Jurkat, Clone E6-1 (cell line): Measurements from ENCODE around the gene ARCN1.
"Not testable (repeated sequence)": the region's sequence is repeated elsewhere in the genome, so short reads cannot be mapped to it uniquely, and the experiment has no call there.

Experiments
- DNase-seq: peaks from one replicate; pipeline ENCODE4 v3.0.0-alpha.2; 2011; ENCODE audit warnings: low read depth, low spot score
- H3K4me3 ChIP-seq: 2 replicates; pipeline ENCODE4 v1.5.1; 2011; ENCODE audit warnings: mild to moderate bottlenecking, low read length, control low read depth, moderate library complexity

The ARCN1 gene

GRCh38 chr11:118537409-118537980, 34.7 kb upstream of the ARCN1 start:
- DNase-seq, result no peak
- no peak overlapping the region for H3K4me3 ChIP-seq

GRCh38 chr11:118544010-118544646, 28.1 kb upstream of the ARCN1 start:
- DNase-seq, result no peak
- no peak overlapping the region for H3K4me3 ChIP-seq

- no peak overlapping the region for H3K4me3 ChIP-seq
These were observed 27.6 kb upstream of the ARCN1 start for GRCh38 chr11:118544647-118545010.

GRCh38 chr11:118545533-118545932, 26.7 kb upstream of the ARCN1 start:
- no peak for DNase-seq
- H3K4me3 ChIP-seq, result no peak overlapping the region

More at GRCh38 chr11:118544647-118545010, 27.6 kb upstream of the ARCN1 start:
- DNase-seq, result no peak

GRCh38 chr11:118547132-118547531, 25.1 kb upstream of the ARCN1 start:
- no peak for DNase-seq

GRCh38 chr11:118552341-118552740, 19.9 kb upstream of the ARCN1 start:
- no peak overlapping the region for H3K4me3 ChIP-seq
- no peak for DNase-seq

More at GRCh38 chr11:118547132-118547531, 25.1 kb upstream of the ARCN1 start:
- H3K4me3 ChIP-seq, result no peak overlapping the region

- no peak overlapping the region for H3K4me3 ChIP-seq
- DNase-seq, result no peak
These were observed 11.4 kb upstream of the ARCN1 start for GRCh38 chr11:118560806-118561205.

GRCh38 chr11:118565051-118565450, 7.2 kb upstream of the ARCN1 start:
- no peak overlapping the region; the same call in 1 of the 2 replicates for H3K4me3 ChIP-seq
- DNase-seq, result no peak

- no peak for DNase-seq
- H3K4me3 ChIP-seq, result no peak overlapping the region
These were observed 2.5 kb upstream of the ARCN1 start for GRCh38 chr11:118569670-118570069.

GRCh38 chr11:118570787-118571186, 1.4 kb upstream of the ARCN1 start:
- DNase-seq, result no peak
- H3K4me3 ChIP-seq, result no peak overlapping the region

GRCh38 chr11:118571701-118572060, 528 bp upstream of the ARCN1 start:
- DNase-seq, result not testable (repeated sequence)
- H3K4me3 ChIP-seq, result peak overlapping the region; percentile 94

GRCh38 chr11:118572981-118573550, 857 bp downstream of the ARCN1 start:
- peak; percentile 59 for DNase-seq
- peak overlapping the region; percentile 94 for H3K4me3 ChIP-seq

- no peak overlapping the region for H3K4me3 ChIP-seq
- DNase-seq, result no peak
These were observed 2.4 kb downstream of the ARCN1 start for GRCh38 chr11:118574636-118575035.

GRCh38 chr11:118577995-118578394, 5.8 kb downstream of the ARCN1 start:
- not testable (repeated sequence) for DNase-seq, H3K4me3 ChIP-seq

- no peak overlapping the region for H3K4me3 ChIP-seq
- no peak for DNase-seq
These were observed 8.8 kb downstream of the ARCN1 start for GRCh38 chr11:118581057-118581456.

- DNase-seq, result no peak
- no peak overlapping the region for H3K4me3 ChIP-seq
These were observed 15.7 kb downstream of the ARCN1 start for GRCh38 chr11:118587952-118588351.

GRCh38 chr11:118592616-118593367, 20.6 kb downstream of the ARCN1 start:
- no peak for DNase-seq
- H3K4me3 ChIP-seq, result no peak overlapping the region

- peak; percentile 53 for DNase-seq
- not testable (repeated sequence) for H3K4me3 ChIP-seq
These were observed 22.8 kb downstream of the ARCN1 start for GRCh38 chr11:118594984-118595383.

GRCh38 chr11:118596224-118597146, 24.3 kb downstream of the ARCN1 start:
- H3K4me3 ChIP-seq, result no peak overlapping the region
- no peak for DNase-seq
